HG02798 (cell line): Measurements from ENCODE around the gene QSOX1.
"Not testable (repeated sequence)": the region's sequence is repeated elsewhere in the genome, so short reads cannot be mapped to it uniquely, and the experiment has no call there.

ENCODE experiments used
- ATAC-seq: cut with Tn5 transposase; IDR thresholded peaks from one replicate; pipeline ENCODE4 v1.9.1; 2021; ENCODE audit warnings: mild to moderate bottlenecking; ENCODE audit not compliant: unreplicated experiment, poor library complexity

QSOX1 gene

GRCh38 chr1:180185971-180186645 lies 31.4 kb downstream of the QSOX1 start:
- no peak for ATAC-seq

GRCh38 chr1:180186831-180187230 lies 32.2 kb downstream of the QSOX1 start:
- no peak for ATAC-seq

- no peak for ATAC-seq
Measured at GRCh38 chr1:180187626-180188025, 33.0 kb downstream of the QSOX1 start.

- no peak for ATAC-seq
Measured at GRCh38 chr1:180188091-180188506, 33.4 kb downstream of the QSOX1 start.

GRCh38 chr1:180188684-180189175 lies 34.1 kb downstream of the QSOX1 start:
- no peak for ATAC-seq

- ATAC-seq, result no peak
Measured at GRCh38 chr1:180190091-180190490, 35.4 kb downstream of the QSOX1 start.

GRCh38 chr1:180192172-180192571 lies 37.5 kb downstream of the QSOX1 start:
- no peak for ATAC-seq

GRCh38 chr1:180193141-180194047 lies 38.7 kb downstream of the QSOX1 start:
- no peak for ATAC-seq

GRCh38 chr1:180194048-180194425 lies 39.4 kb downstream of the QSOX1 start:
- ATAC-seq, result no peak

GRCh38 chr1:180194546-180195207 lies 40.0 kb downstream of the QSOX1 start:
- ATAC-seq, result no peak

GRCh38 chr1:180195401-180195800 lies 40.7 kb downstream of the QSOX1 start:
- no peak for ATAC-seq

- ATAC-seq, result no peak
Measured at GRCh38 chr1:180195916-180196315, 41.2 kb downstream of the QSOX1 start.

- ATAC-seq, result no peak
Measured at GRCh38 chr1:180196436-180197003, 41.9 kb downstream of the QSOX1 start.

GRCh38 chr1:180197231-180197630 lies 42.6 kb downstream of the QSOX1 start:
- ATAC-seq, result no peak

GRCh38 chr1:180198196-180198595 lies 43.5 kb downstream of the QSOX1 start:
- ATAC-seq, result no peak

- ATAC-seq, result no peak
Measured at GRCh38 chr1:180198611-180199010, 43.9 kb downstream of the QSOX1 start.

GRCh38 chr1:180199018-180199417 lies 44.3 kb downstream of the QSOX1 start:
- no peak for ATAC-seq

- ATAC-seq, result no peak
Measured at GRCh38 chr1:180201451-180202200, 47.0 kb downstream of the QSOX1 start.

GRCh38 chr1:180202588-180202987 lies 47.9 kb downstream of the QSOX1 start:
- ATAC-seq, result not testable (repeated sequence)

GRCh38 chr1:180204231-180204630 lies 49.6 kb downstream of the QSOX1 start:
- ATAC-seq, result no peak
